ENCODE results near the gene TRPC4AP.

DNA sequence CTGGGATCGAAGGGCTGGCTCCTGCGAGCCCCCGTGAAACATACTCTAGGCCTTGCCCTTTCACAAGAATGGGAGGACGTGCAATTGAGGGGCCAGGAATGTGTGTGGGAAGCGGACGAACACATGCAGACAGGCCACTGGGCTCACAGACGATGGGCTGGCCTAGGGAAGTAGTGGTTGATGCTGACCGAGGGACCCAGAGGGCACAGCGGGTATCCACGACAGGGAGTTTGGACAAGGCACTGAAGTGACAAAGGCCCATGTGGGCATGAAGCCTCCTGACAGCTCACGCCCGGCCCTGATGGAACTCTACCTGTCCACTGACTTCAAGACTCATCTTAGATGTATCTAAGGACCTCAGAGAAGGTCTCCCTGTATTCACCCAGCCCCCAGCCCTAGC is 84.7 kb downstream of the TRPC4AP start:
- TF ChIP-seq POLR2A (IDR thresholded peaks at IDR 0.05), result no peak
- TF ChIP-seq POLR2AphosphoS5 (IDR thresholded peaks at IDR 0.05), result no peak
- TF ChIP-seq, protein P1, sequence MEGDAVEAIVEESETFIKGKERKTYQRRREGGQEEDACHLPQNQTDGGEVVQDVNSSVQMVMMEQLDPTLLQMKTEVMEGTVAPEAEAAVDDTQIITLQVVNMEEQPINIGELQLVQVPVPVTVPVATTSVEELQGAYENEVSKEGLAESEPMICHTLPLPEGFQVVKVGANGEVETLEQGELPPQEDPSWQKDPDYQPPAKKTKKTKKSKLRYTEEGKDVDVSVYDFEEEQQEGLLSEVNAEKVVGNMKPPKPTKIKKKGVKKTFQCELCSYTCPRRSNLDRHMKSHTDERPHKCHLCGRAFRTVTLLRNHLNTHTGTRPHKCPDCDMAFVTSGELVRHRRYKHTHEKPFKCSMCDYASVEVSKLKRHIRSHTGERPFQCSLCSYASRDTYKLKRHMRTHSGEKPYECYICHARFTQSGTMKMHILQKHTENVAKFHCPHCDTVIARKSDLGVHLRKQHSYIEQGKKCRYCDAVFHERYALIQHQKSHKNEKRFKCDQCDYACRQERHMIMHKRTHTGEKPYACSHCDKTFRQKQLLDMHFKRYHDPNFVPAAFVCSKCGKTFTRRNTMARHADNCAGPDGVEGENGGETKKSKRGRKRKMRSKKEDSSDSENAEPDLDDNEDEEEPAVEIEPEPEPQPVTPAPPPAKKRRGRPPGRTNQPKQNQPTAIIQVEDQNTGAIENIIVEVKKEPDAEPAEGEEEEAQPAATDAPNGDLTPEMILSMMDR (IDR thresholded peaks at IDR 0.05), result no peak
- TF ChIP-seq EP300 (IDR thresholded peaks at IDR 0.05), result no peak
